CD4-positive, CD25-positive, alpha-beta regulatory T cell (primary cell): ENCODE results near the gene ZFHX3. TPM values are rescaled to one million over a fixed set of nuclear protein-coding genes. Genes with fewer than 3 reads are reported as not detected.

Source experiments
- ATAC-seq, 2 donors: fragments of 150-1000 bp; cut with Tn5 transposase; one replicate each; pipeline ENCODE4 v1.10.0; 2021; ENCODE audit warnings: low read depth in 2 of 2, moderate number of reproducible peaks in 2 of 2, moderate library complexity in 1 of 2
- DNase-seq, 3 donors: peaks; one replicate each; pipeline versions ENCODE4 v3.0.0 to v3.0.0-alpha.2; 2012 to 2022; ENCODE audit warnings: mixed read lengths in 1 of 3
- H3K27ac ChIP-seq: one replicate; pipeline ENCODE4 v1.7.0; 2013; ENCODE audit warnings: mild to moderate bottlenecking, low read length; ENCODE audit not compliant: insufficient read depth, poor library complexity, severe bottlenecking
- H3K27me3 ChIP-seq: one replicate; pipeline ENCODE4 v1.7.0; 2013; ENCODE audit warnings: low read length; ENCODE audit not compliant: control insufficient read depth, insufficient read depth
- H3K36me3 ChIP-seq: one replicate; pipeline ENCODE4 v1.7.0; 2013; ENCODE audit warnings: mild to moderate bottlenecking, low read length, moderate library complexity; ENCODE audit not compliant: control insufficient read depth, insufficient read depth
- H3K4me1 ChIP-seq: 2 replicates; pipeline ENCODE4 v1.7.0; 2013; ENCODE audit warnings: mild to moderate bottlenecking, low read length; ENCODE audit not compliant: insufficient read depth, control insufficient read depth, poor library complexity, severe bottlenecking
- H3K4me3 ChIP-seq: one replicate; pipeline ENCODE4 v1.7.0; 2013; ENCODE audit warnings: low read depth, mild to moderate bottlenecking, low read length, moderate library complexity
- H3K9me3 ChIP-seq, 2 experiments: 1 replicate in 1 of 2; 2 replicates in 1 of 2; pipeline ENCODE4 v1.7.0; 2013; ENCODE audit warnings: low read length in 2 of 2, mild to moderate bottlenecking in 1 of 2, moderate library complexity in 1 of 2; ENCODE audit not compliant: control insufficient read depth in 2 of 2
- H3K27ac Mint-ChIP-seq, 3 donors: one replicate each; pipeline ENCODE4 v1.8.0; 2020 to 2022; ENCODE audit warnings: mild to moderate bottlenecking in 3 of 3, mixed read lengths in 3 of 3, moderate library complexity in 2 of 3
- H3K27me3 Mint-ChIP-seq: one replicate; pipeline ENCODE4 v1.8.0; 2022; ENCODE audit warnings: mild to moderate bottlenecking, mixed read lengths
- H3K36me3 Mint-ChIP-seq: one replicate; pipeline ENCODE4 v1.8.0; 2020; ENCODE audit warnings: mixed read lengths
- H3K4me1 Mint-ChIP-seq, 4 donors: one replicate each; pipeline ENCODE4 v1.8.0; 2020 to 2022; ENCODE audit warnings: mixed read lengths in 4 of 4, mild to moderate bottlenecking in 1 of 4
- H3K4me3 Mint-ChIP-seq, 4 donors: one replicate each; pipeline ENCODE4 v1.8.0; 2020 to 2022; ENCODE audit warnings: mild to moderate bottlenecking in 4 of 4, mixed read lengths in 4 of 4, moderate library complexity in 3 of 4
- H3K9me3 Mint-ChIP-seq, 7 donors: one replicate each; pipeline ENCODE4 v1.8.0; 2020 to 2022; ENCODE audit warnings: mixed read lengths in 7 of 7, mild to moderate bottlenecking in 3 of 7, moderate library complexity in 2 of 7
- polyA plus RNA-seq, 4 donors: library from polyadenylated mRNA; unstranded; fragments of 300-500 nt; fragmentation: Illumina TruSeq; gene quantifications; one replicate each; pipeline ENCODE4 v1.2.3, GENCODE V29; 2021
- total RNA-seq: library from RNA; stranded (reverse); gene quantifications from one replicate; pipeline ENCODE4 v1.2.3, GENCODE V29; 2022

ZFHX3 gene
- total and polyA plus RNA-seq, 5 donors from 2014 or later: 0.01 to 0.94 (median 0.03) TPM; not detected in 1

GRCh38 chr16:72985148-72985941 lies 62.6 kb downstream of the ZFHX3 start:
- Histone ChIP-seq H3K4me3 (no peak overlapping the region), H3K9me3 (no peaks in the 10 kb centered on the region), H3K36me3 (no peaks in the 10 kb centered on the region), H3K27me3 (no peaks in the 10 kb centered on the region), H3K4me1 (no peaks in the 10 kb centered on the region), H3K27ac (no peak overlapping the region)
- Mint-ChIP-seq H3K4me3 (no peak overlapping the region), H3K27me3 (no peaks in the 10 kb centered on the region), H3K9me3 (peaks cover 0 to 2% (median 0%) of the 10 kb centered on the region in 7 donors), H3K27ac (no peak overlapping the region), H3K36me3 (no peaks in the 10 kb centered on the region), H3K4me1 (no peaks in the 10 kb centered on the region)
- ATAC-seq: no peak
- no peak for DNase-seq

- no peaks in the 10 kb centered on the region for H3K9me3 ChIP-seq
- no peak overlapping the region for H3K4me3 Mint-ChIP-seq
- H3K27me3 ChIP-seq: no peaks in the 10 kb centered on the region
These were observed 64.1 kb downstream of the ZFHX3 start for GRCh38 chr16:72983728-72984350.

GRCh38 chr16:72983241-72983640 lies 64.7 kb downstream of the ZFHX3 start:
- Mint-ChIP-seq H3K4me1 (no peaks in the 10 kb centered on the region), H3K27ac (no peak overlapping the region), H3K4me3 (no peak overlapping the region), H3K27me3 (no peaks in the 10 kb centered on the region), H3K9me3 (peaks cover 0 to 2% (median 0%) of the 10 kb centered on the region in 7 donors), H3K36me3 (no peaks in the 10 kb centered on the region)
- H3K27ac ChIP-seq: no peak overlapping the region
- no peaks in the 10 kb centered on the region for H3K36me3 ChIP-seq
- H3K9me3 ChIP-seq: no peaks in the 10 kb centered on the region
- ATAC-seq: no peak
- no peak overlapping the region for H3K4me3 ChIP-seq
- no peaks in the 10 kb centered on the region for H3K27me3 ChIP-seq
- no peak for DNase-seq
- no peaks in the 10 kb centered on the region for H3K4me1 ChIP-seq

More at GRCh38 chr16:72983728-72984350, 64.1 kb downstream of the ZFHX3 start:
- Mint-ChIP-seq H3K27ac (no peak overlapping the region), H3K27me3 (no peaks in the 10 kb centered on the region), H3K9me3 (peaks cover 0 to 2% (median 0%) of the 10 kb centered on the region in 7 donors), H3K4me1 (no peaks in the 10 kb centered on the region), H3K36me3 (no peaks in the 10 kb centered on the region)
- no peaks in the 10 kb centered on the region for H3K36me3 ChIP-seq
- H3K4me1 ChIP-seq: no peaks in the 10 kb centered on the region
- no peak overlapping the region for H3K27ac ChIP-seq
- ATAC-seq: no peak
- DNase-seq: no peak
- H3K4me3 ChIP-seq: no peak overlapping the region

- Mint-ChIP-seq H3K36me3 (no peaks in the 10 kb centered on the region), H3K27ac (no peak overlapping the region), H3K27me3 (no peaks in the 10 kb centered on the region)
These were observed 68.0 kb downstream of the ZFHX3 start for GRCh38 chr16:72979974-72980373.

GRCh38 chr16:72978212-72978611 lies 69.7 kb downstream of the ZFHX3 start:
- H3K36me3 Mint-ChIP-seq: no peaks in the 10 kb centered on the region
- no peak overlapping the region for H3K27ac Mint-ChIP-seq
- Histone ChIP-seq H3K4me1 (no peaks in the 10 kb centered on the region), H3K4me3 (no peak overlapping the region), H3K36me3 (no peaks in the 10 kb centered on the region), H3K27ac (no peak overlapping the region), H3K27me3 (no peaks in the 10 kb centered on the region), H3K9me3 (no peaks in the 10 kb centered on the region)
- no peaks in the 10 kb centered on the region for H3K27me3 Mint-ChIP-seq
- peaks cover 0 to 2% (median 0%) of the 10 kb centered on the region in 7 donors for H3K9me3 Mint-ChIP-seq
- no peak for DNase-seq
- ATAC-seq: no peak
- no peaks in the 10 kb centered on the region for H3K4me1 Mint-ChIP-seq
- no peak overlapping the region for H3K4me3 Mint-ChIP-seq

More at GRCh38 chr16:72979974-72980373, 68.0 kb downstream of the ZFHX3 start:
- Mint-ChIP-seq H3K9me3 (peaks cover 0 to 2% (median 0%) of the 10 kb centered on the region in 7 donors), H3K4me1 (no peaks in the 10 kb centered on the region), H3K4me3 (no peak overlapping the region)
- no peak for ATAC-seq
- no peak overlapping the region for H3K4me3 ChIP-seq
- H3K27ac ChIP-seq: no peak overlapping the region
- H3K36me3 ChIP-seq: no peaks in the 10 kb centered on the region
- H3K9me3 ChIP-seq: no peaks in the 10 kb centered on the region
- H3K4me1 ChIP-seq: no peaks in the 10 kb centered on the region
- no peaks in the 10 kb centered on the region for H3K27me3 ChIP-seq
- DNase-seq: no peak

GRCh38 chr16:72977127-72977526 lies 70.8 kb downstream of the ZFHX3 start:
- Mint-ChIP-seq H3K36me3 (no peaks in the 10 kb centered on the region), H3K4me3 (no peak overlapping the region), H3K27me3 (no peaks in the 10 kb centered on the region), H3K9me3 (peaks cover 0 to 2% (median 0%) of the 10 kb centered on the region in 7 donors), H3K27ac (no peak overlapping the region), H3K4me1 (no peaks in the 10 kb centered on the region)
- DNase-seq: no peak
- Histone ChIP-seq H3K27ac (no peak overlapping the region), H3K4me3 (no peak overlapping the region), H3K4me1 (no peaks in the 10 kb centered on the region), H3K27me3 (no peaks in the 10 kb centered on the region), H3K36me3 (no peaks in the 10 kb centered on the region), H3K9me3 (no peaks in the 10 kb centered on the region)
- ATAC-seq: no peak

- Histone ChIP-seq H3K4me3 (no peak overlapping the region), H3K4me1 (no peaks in the 10 kb centered on the region), H3K27me3 (no peaks in the 10 kb centered on the region), H3K9me3 (no peaks in the 10 kb centered on the region), H3K27ac (no peak overlapping the region), H3K36me3 (no peaks in the 10 kb centered on the region)
- Mint-ChIP-seq H3K36me3 (no peaks in the 10 kb centered on the region), H3K4me3 (no peak overlapping the region), H3K27ac (no peak overlapping the region), H3K27me3 (no peaks in the 10 kb centered on the region), H3K9me3 (no peaks in the 10 kb centered on the region), H3K4me1 (no peaks in the 10 kb centered on the region)
- ATAC-seq (no peak), DNase-seq (no peak)
These were observed 71.4 kb downstream of the ZFHX3 start for GRCh38 chr16:72976438-72977064.
